CD14-positive monocyte (primary cell): Measurements from ENCODE around the gene RBM28. TPM values are rescaled to one million over a fixed set of nuclear protein-coding genes. Genes with fewer than 3 reads are reported as not detected.

ENCODE experiments used
- DNase-seq, 3 donors: peaks; one replicate each; pipeline ENCODE4 v3.0.0-alpha.2; 2011 to 2022
- H2AFZ ChIP-seq: 2 replicates; pipeline ENCODE4 v1.6.0; 2012; ENCODE audit warnings: mild to moderate bottlenecking, low read depth, low read length, inconsistent platforms; ENCODE audit not compliant: insufficient read depth, poor library complexity, severe bottlenecking
- H3K27ac ChIP-seq, 2 donors: 1 replicate in 1 of 2; 2 replicates in 1 of 2; pipeline ENCODE4 v1.5.1; 2012 to 2013; ENCODE audit warnings: low read length in 2 of 2, control low read depth in 1 of 2, inconsistent platforms in 1 of 2, low read depth in 1 of 2, mild to moderate bottlenecking in 1 of 2
- H3K27me3 ChIP-seq, 2 donors: one replicate each; pipeline versions ENCODE4 v1.6.0 to v1.6.1; 2011 to 2013; ENCODE audit warnings: low read length in 2 of 2; ENCODE audit not compliant: control insufficient read depth in 2 of 2, insufficient read depth in 2 of 2
- H3K36me3 ChIP-seq, 2 donors: replicated peaks in 1 of 2; 1 replicate in 1 of 2; 2 replicates in 1 of 2; pipeline versions ENCODE4 v1.5.1 to v1.6.1; 2012 to 2013; ENCODE audit warnings: low read length in 2 of 2, control low read depth in 1 of 2, inconsistent platforms in 1 of 2, mild to moderate bottlenecking in 1 of 2; ENCODE audit not compliant: insufficient read depth in 2 of 2, control insufficient read depth in 1 of 2
- H3K4me1 ChIP-seq, 2 donors: 1 replicate in 1 of 2; 2 replicates in 1 of 2; pipeline versions ENCODE4 v1.5.1 to v1.6.1; 2012 to 2013; ENCODE audit warnings: low read length in 2 of 2, control low read depth in 1 of 2, inconsistent platforms in 1 of 2, mild to moderate bottlenecking in 1 of 2, moderate library complexity in 1 of 2; ENCODE audit not compliant: insufficient read depth in 2 of 2, control insufficient read depth in 1 of 2
- H3K4me2 ChIP-seq: replicated peaks from 2 replicates; pipeline ENCODE3; 2012; ENCODE audit warnings: low read length, moderate library complexity, mild to moderate bottlenecking; ENCODE audit not compliant: poor library complexity, severe bottlenecking; ENCODE audit errors: extremely low read depth
- H3K4me3 ChIP-seq, 3 experiments: fragments of 200-600 bp in 1 of 3; sonication (generic) in 1 of 3; replicated peaks in 1 of 3; 1 replicate in 2 of 3; 2 replicates in 1 of 3; pipeline ENCODE4 v1.5.1; 2011 to 2013; ENCODE audit warnings: low read length in 3 of 3, mild to moderate bottlenecking in 3 of 3, control low read depth in 2 of 3, low read depth in 2 of 3, inconsistent platforms in 1 of 3, moderate library complexity in 1 of 3
- H3K79me2 ChIP-seq: 2 replicates; pipeline ENCODE4 v1.6.0; 2012; ENCODE audit warnings: mild to moderate bottlenecking, control low read depth, inconsistent platforms, low read length, moderate library complexity; ENCODE audit not compliant: insufficient read depth
- H3K9ac ChIP-seq: 2 replicates; pipeline ENCODE4 v1.6.0; 2017; ENCODE audit warnings: low read length, mild to moderate bottlenecking; ENCODE audit not compliant: insufficient read depth, poor library complexity, severe bottlenecking
- H3K9me3 ChIP-seq, 2 donors: replicated peaks in 1 of 2; 1 replicate in 1 of 2; 2 replicates in 1 of 2; pipeline versions ENCODE4 v1.5.1 to v1.6.1; 2012 to 2013; ENCODE audit warnings: low read length in 2 of 2, control low read depth in 1 of 2; ENCODE audit not compliant: control insufficient read depth in 1 of 2, insufficient read depth in 1 of 2
- H4K20me1 ChIP-seq: 2 replicates; pipeline ENCODE4 v1.6.0; 2012; ENCODE audit warnings: mild to moderate bottlenecking, low read length, control low read depth, moderate library complexity; ENCODE audit not compliant: insufficient read depth
- H3K27ac Mint-ChIP-seq, 7 donors: one replicate each; pipeline ENCODE4 v1.8.0; 2020; ENCODE audit warnings: mild to moderate bottlenecking in 7 of 7, mixed read lengths in 7 of 7, moderate library complexity in 6 of 7, inconsistent platforms in 2 of 7
- H3K27me3 Mint-ChIP-seq, 3 donors: one replicate each; pipeline ENCODE4 v1.8.0; 2021 to 2022; ENCODE audit warnings: low read depth in 3 of 3, mild to moderate bottlenecking in 3 of 3, mixed read lengths in 3 of 3, moderate library complexity in 3 of 3, inconsistent platforms in 1 of 3
- H3K36me3 Mint-ChIP-seq, 2 donors: one replicate each; pipeline ENCODE4 v1.8.0; 2020; ENCODE audit warnings: mixed read lengths in 2 of 2, inconsistent platforms in 1 of 2, mild to moderate bottlenecking in 1 of 2
- H3K4me1 Mint-ChIP-seq: one replicate; pipeline ENCODE4 v1.8.0; 2020; ENCODE audit warnings: mild to moderate bottlenecking, mixed read lengths
- H3K4me3 Mint-ChIP-seq, 2 donors: one replicate each; pipeline ENCODE4 v1.8.0; 2020; ENCODE audit warnings: mild to moderate bottlenecking in 2 of 2, mixed read lengths in 2 of 2, moderate library complexity in 1 of 2
- H3K9me3 Mint-ChIP-seq, 7 donors: one replicate each; pipeline ENCODE4 v1.8.0; 2020 to 2022; ENCODE audit warnings: mixed read lengths in 7 of 7, mild to moderate bottlenecking in 6 of 7, moderate library complexity in 6 of 7, inconsistent platforms in 2 of 7
- WGBS: methylation state at CpG from one replicate; pipeline ENCODE4 v1.1.5; 2013; ENCODE audit warnings: missing lambda C conversion rate; ENCODE audit not compliant: insufficient coverage; 5-methylcytosine and 5-hydroxymethylcytosine counted together
- intact Hi-C, 2 donors: fragments of 100-400 bp; cut with micrococcal nuclease; formaldehyde crosslinking; loops; one replicate each; pipeline versions ENCODE4 v1.15.0 to v1.15.1; 2023
- polyA plus RNA-seq, 3 donors: library from polyadenylated mRNA; depleted of rRNA in 1 of 3; unstranded in 2 of 3; stranded (reverse) in 1 of 3; fragments of 300-500 nt in 2 of 3; fragments of >200 nt in 1 of 3; fragmentation: Illumina TruSeq in 2 of 3; gene quantifications; 1 replicate in 2 of 3; 2 replicates in 1 of 3; pipeline ENCODE4 v1.2.3, GENCODE V29; 2012 to 2021
- TF ChIP-seq, protein P1 (sequence below): fragments of 200-600 bp; IDR thresholded peaks from one replicate; pipeline ENCODE4 v1.8.0; 2022; ENCODE audit warnings: antibody characterized with exemption, mild to moderate bottlenecking

The RBM28 gene
- polyA plus RNA-seq, 3 donors = 4.0 to 14.4 (median 4.9) TPM

GRCh38 chr7:128392446-128393327 lies 49.0 kb upstream of the RBM28 start:
- H4K20me1 ChIP-seq = peaks cover 67% of the 10 kb centered on the region
- H3K27ac ChIP-seq = no peak overlapping the region
- no peak overlapping the region for H3K4me3 ChIP-seq
- Mint-ChIP-seq H3K36me3 (peaks cover 54 to 61% of the 10 kb centered on the region in 2 donors), H3K9me3 (no peaks in the 10 kb centered on the region), H3K27ac (peak overlapping the region in 2 of 7 donors; percentile 33 to 49), H3K4me1 (peaks cover 15% of the 10 kb centered on the region), H3K4me3 (no peak overlapping the region), H3K27me3 (peaks cover 4 to 12% (median 11%) of the 10 kb centered on the region in 3 donors)
- no peaks in the 10 kb centered on the region for H3K9me3 ChIP-seq
- no peak overlapping the region for H3K4me2 ChIP-seq
- intact Hi-C loops = no loop called here
- H2AFZ ChIP-seq = no peak overlapping the region
- DNase-seq = no peak
- H3K4me1 ChIP-seq = peaks cover 10 to 11% of the 10 kb centered on the region in 2 donors
- no peak overlapping the region for H3K9ac ChIP-seq
- H3K79me2 ChIP-seq = no peaks in the 10 kb centered on the region
- TF ChIP-seq, protein P1, sequence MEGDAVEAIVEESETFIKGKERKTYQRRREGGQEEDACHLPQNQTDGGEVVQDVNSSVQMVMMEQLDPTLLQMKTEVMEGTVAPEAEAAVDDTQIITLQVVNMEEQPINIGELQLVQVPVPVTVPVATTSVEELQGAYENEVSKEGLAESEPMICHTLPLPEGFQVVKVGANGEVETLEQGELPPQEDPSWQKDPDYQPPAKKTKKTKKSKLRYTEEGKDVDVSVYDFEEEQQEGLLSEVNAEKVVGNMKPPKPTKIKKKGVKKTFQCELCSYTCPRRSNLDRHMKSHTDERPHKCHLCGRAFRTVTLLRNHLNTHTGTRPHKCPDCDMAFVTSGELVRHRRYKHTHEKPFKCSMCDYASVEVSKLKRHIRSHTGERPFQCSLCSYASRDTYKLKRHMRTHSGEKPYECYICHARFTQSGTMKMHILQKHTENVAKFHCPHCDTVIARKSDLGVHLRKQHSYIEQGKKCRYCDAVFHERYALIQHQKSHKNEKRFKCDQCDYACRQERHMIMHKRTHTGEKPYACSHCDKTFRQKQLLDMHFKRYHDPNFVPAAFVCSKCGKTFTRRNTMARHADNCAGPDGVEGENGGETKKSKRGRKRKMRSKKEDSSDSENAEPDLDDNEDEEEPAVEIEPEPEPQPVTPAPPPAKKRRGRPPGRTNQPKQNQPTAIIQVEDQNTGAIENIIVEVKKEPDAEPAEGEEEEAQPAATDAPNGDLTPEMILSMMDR = no peak
- WGBS = 96% methylated on average over 9 of the region's 18 CpGs
- no peaks in the 10 kb centered on the region for H3K27me3 ChIP-seq
- peaks cover 52 to 65% of the 10 kb centered on the region in 2 donors for H3K36me3 ChIP-seq

DNA sequence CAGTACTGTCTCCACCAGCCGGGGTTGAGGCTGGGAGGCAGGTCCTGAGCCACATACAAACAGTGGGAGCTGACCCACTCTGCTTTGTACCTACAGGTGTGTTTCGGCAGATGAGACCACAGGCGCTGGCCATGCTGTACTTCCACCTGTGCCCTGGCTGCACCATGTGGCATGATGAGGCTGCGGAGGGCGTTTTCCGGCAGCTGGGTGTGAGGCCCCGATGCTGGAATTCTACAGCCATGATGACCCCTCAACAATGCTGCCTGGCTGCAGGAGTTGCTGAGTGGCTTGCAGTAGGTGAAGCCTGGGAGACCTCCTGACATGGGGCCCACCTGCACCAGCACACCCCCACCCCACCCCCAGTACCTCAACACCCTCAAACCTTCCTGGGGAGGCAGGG lies 48.1 kb upstream of the RBM28 start:
- Histone ChIP-seq H3K27ac (no peak overlapping the region), H3K4me3 (no peak overlapping the region), H3K9ac (no peak overlapping the region), H3K4me1 (peaks cover 11 to 12% of the 10 kb centered on the region in 2 donors), H3K27me3 (no peaks in the 10 kb centered on the region), H3K79me2 (no peaks in the 10 kb centered on the region), H3K4me2 (no peak overlapping the region), H4K20me1 (peaks cover 58% of the 10 kb centered on the region), H2AFZ (no peak overlapping the region), H3K36me3 (peaks cover 43 to 56% of the 10 kb centered on the region in 2 donors), H3K9me3 (no peaks in the 10 kb centered on the region)
- intact Hi-C loops = no loop called here
- DNase-seq = no peak
- Mint-ChIP-seq H3K4me1 (peaks cover 15% of the 10 kb centered on the region), H3K4me3 (no peak overlapping the region), H3K36me3 (peaks cover 45 to 52% of the 10 kb centered on the region in 2 donors), H3K27ac (no peak overlapping the region), H3K9me3 (no peaks in the 10 kb centered on the region), H3K27me3 (peaks cover 4 to 12% (median 11%) of the 10 kb centered on the region in 3 donors)
- TF ChIP-seq, protein P1 = no peak
- WGBS = 98% methylated on average over 6 of the region's 7 CpGs
